GM19463 (cell line): Measurements from ENCODE around the gene CAPN1.

ENCODE experiments used
- ATAC-seq: cut with Tn5 transposase; IDR thresholded peaks from one replicate; pipeline ENCODE4 v1.9.1; 2021; ENCODE audit warnings: mild to moderate bottlenecking, moderate library complexity; ENCODE audit not compliant: unreplicated experiment

The CAPN1 gene

DNA sequence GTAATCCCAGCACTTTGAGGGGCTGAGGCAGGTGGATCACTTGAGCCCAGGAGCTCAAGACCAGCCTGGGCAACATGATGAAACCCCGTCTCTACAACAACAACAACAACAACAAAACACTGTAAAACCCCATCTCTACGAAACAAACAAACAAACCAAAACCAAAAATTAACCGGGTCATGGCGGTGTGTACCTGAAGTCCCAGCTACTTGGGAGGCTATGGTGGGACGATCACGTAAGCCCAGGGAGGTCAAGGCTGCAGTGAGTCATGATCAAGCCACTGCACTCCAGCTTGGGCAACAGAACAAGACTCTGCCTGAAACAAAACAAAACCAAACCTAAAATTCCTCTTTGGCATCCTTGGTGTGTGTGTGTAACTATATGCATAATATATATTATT, 73.0 kb downstream of the CAPN1 start:
- no peak for ATAC-seq

DNA sequence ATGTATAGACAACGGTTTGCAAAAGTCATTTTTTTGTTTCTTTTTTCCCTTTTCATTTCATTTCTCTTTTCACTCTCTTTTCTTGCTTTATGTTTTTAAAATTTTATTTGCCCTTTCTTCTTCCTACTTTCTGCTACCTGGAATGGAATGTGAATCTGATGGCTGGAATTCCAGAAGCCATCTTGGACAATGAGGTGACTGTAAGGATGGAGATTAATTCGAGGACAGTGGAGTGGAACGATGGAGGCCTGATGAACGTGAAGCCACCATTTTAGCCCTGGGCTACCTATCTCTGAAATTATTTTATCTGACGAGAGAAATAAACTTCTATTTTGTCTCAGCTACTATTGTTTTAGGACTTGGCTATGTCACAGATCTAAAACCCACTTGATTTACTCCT, 77.3 kb downstream of the CAPN1 start:
- ATAC-seq = no peak

- ATAC-seq = no peak
Observed at GRCh38 chr11:65260302-65260701, 78.6 kb downstream of the CAPN1 start.

DNA sequence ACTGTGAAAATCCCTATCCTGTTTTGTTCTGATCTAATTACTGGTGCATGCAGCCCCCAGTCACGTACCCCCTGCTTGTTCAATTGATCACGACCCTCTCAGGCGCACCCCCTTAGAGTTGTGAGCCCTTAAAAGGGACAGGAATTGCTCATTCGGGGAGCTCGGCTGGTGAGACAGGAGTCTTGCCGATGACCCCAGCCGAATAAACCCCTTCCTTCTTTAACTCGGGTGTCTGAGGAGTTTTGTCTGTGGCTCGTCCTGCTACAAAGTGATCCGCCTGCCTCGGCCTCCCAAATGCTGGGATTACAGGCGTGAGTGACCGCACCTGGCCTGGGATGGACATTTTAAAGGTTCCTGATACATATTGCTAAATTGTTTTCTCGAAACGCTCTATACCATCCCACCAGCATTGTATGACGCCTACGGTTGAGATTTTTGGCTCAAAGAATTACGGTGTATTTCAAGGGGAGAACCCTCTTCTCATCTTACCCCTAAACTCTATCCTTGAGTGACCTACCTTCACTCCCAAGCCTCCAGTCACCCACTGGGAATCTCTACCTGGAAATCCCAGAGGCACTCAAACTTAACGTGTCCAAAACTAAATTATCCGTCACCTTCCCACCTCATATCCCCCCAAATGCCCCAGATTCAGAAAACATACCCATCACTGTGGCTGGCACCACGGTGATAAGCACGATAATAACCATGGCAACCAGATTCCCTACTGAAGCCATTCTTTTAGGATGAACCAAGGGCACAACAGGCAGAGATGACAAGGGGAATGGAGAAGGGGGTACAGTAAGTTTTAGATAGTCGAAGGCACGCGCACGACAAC, 79.2 kb downstream of the CAPN1 start:
- ATAC-seq = no peak
